Measurements from ENCODE around the gene RNF41. TPM values are rescaled to one million over a fixed set of nuclear protein-coding genes. Genes with fewer than 3 reads are reported as not detected.

Gene RNF41
- total and polyA plus RNA-seq, 2 of the 13 experiments (the other 11 are each of a cell fraction or from before 2014, with no cell fraction given): 27.1 to 39.4 TPM

DNA sequence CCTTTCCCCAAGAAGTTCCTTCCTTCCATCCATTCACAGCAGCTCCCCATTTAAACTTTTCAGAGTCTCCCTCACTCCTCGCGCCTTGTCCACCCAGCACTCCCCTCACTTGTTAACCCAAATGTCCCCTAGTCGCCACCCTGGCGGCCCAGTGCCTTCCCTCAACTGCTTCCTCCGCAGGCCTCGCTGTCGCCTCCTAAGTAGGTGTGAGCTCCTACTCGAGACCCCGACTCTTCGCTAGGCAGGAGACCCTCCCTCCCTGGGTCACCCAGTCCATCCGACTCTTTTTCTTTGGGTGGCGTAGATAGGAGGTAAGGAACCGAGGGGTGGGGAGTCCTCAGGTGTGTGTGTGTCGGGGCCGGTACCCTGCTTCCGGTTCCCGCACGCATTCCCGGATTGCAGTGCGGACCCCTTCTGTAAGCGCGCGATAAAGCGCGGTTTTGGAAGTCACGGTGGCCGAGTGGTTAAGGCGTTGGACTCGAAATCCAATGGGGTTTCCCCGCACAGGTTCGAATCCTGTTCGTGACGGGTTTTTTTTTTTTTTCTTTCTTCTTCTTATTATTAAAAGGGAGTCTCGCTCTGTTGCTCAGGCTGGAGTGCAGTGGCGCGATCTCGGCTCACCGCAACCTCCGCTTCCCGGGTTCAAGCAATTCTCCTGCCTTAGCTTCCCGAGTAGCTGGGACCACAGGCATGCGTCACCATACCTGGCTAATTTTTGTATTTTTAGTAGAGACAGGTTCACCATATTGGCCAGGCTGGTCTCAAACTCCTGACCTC lies 31.6 kb downstream of the RNF41 start (continued):
- TF ChIP-seq, protein P1, sequence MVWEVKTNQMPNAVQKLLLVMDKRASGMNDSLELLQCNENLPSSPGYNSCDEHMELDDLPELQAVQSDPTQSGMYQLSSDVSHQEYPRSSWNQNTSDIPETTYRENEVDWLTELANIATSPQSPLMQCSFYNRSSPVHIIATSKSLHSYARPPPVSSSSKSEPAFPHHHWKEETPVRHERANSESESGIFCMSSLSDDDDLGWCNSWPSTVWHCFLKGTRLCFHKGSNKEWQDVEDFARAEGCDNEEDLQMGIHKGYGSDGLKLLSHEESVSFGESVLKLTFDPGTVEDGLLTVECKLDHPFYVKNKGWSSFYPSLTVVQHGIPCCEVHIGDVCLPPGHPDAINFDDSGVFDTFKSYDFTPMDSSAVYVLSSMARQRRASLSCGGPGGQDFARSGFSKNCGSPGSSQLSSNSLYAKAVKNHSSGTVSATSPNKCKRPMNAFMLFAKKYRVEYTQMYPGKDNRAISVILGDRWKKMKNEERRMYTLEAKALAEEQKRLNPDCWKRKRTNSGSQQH (CRISPR knock-in tag; IDR thresholded peaks at IDR 0.05; ENCODE audit: low read depth): 0 out of 2 replicates have a peak, but pooled peaks have one; percentile 23
- TF ChIP-seq MYC (CRISPR knock-in tag; IDR thresholded peaks at IDR 0.05; ENCODE audit: borderline replicate concordance) (peak; percentile 62), KAT7 (CRISPR knock-in tag; IDR thresholded peaks at IDR 0.05; ENCODE audit: borderline replicate concordance) (peak; percentile 26; the same call in 1 of the 2 replicates), DR1 (CRISPR knock-in tag; IDR thresholded peaks at IDR 0.05) (no peak), FOXK1 (CRISPR knock-in tag; IDR thresholded peaks at IDR 0.05; ENCODE audit: borderline replicate concordance, low read depth) (peak; percentile 42; the same call in 1 of the 2 replicates), KLF16 (CRISPR knock-in tag; IDR thresholded peaks at IDR 0.05) (0 out of 4 replicates have a peak, but pooled peaks of 1 of the 2 experiments have one; percentile 34), SP4 (CRISPR knock-in tag; IDR thresholded peaks at IDR 0.05) (no peak), MAF1 (CRISPR knock-in tag; IDR thresholded peaks at IDR 0.05; ENCODE audit: borderline replicate concordance) (peak; percentile 98), RBM22 (optimal IDR thresholded peaks at IDR 0.05; ENCODE audit: low read length) (peak; percentile 75), NFYC (CRISPR knock-in tag; IDR thresholded peaks at IDR 0.05) (peak; percentile 21; the same call in 1 of the 2 replicates), TCF12 (IDR thresholded peaks at IDR 0.05) (no peak), TCF12 (CRISPR knock-in tag; IDR thresholded peaks at IDR 0.05) (no peak), ZNF788 (CRISPR knock-in tag; IDR thresholded peaks at IDR 0.05; ENCODE audit: borderline replicate concordance) (peak; percentile 57; the same call in 1 of the 2 replicates), NKX3-1 (CRISPR knock-in tag; IDR thresholded peaks at IDR 0.05) (no peak; the same call in 1 of the 2 replicates), ELF3 (CRISPR knock-in tag; IDR thresholded peaks at IDR 0.05) (peak; percentile 80)
- TF ChIP-seq, protein P2, sequence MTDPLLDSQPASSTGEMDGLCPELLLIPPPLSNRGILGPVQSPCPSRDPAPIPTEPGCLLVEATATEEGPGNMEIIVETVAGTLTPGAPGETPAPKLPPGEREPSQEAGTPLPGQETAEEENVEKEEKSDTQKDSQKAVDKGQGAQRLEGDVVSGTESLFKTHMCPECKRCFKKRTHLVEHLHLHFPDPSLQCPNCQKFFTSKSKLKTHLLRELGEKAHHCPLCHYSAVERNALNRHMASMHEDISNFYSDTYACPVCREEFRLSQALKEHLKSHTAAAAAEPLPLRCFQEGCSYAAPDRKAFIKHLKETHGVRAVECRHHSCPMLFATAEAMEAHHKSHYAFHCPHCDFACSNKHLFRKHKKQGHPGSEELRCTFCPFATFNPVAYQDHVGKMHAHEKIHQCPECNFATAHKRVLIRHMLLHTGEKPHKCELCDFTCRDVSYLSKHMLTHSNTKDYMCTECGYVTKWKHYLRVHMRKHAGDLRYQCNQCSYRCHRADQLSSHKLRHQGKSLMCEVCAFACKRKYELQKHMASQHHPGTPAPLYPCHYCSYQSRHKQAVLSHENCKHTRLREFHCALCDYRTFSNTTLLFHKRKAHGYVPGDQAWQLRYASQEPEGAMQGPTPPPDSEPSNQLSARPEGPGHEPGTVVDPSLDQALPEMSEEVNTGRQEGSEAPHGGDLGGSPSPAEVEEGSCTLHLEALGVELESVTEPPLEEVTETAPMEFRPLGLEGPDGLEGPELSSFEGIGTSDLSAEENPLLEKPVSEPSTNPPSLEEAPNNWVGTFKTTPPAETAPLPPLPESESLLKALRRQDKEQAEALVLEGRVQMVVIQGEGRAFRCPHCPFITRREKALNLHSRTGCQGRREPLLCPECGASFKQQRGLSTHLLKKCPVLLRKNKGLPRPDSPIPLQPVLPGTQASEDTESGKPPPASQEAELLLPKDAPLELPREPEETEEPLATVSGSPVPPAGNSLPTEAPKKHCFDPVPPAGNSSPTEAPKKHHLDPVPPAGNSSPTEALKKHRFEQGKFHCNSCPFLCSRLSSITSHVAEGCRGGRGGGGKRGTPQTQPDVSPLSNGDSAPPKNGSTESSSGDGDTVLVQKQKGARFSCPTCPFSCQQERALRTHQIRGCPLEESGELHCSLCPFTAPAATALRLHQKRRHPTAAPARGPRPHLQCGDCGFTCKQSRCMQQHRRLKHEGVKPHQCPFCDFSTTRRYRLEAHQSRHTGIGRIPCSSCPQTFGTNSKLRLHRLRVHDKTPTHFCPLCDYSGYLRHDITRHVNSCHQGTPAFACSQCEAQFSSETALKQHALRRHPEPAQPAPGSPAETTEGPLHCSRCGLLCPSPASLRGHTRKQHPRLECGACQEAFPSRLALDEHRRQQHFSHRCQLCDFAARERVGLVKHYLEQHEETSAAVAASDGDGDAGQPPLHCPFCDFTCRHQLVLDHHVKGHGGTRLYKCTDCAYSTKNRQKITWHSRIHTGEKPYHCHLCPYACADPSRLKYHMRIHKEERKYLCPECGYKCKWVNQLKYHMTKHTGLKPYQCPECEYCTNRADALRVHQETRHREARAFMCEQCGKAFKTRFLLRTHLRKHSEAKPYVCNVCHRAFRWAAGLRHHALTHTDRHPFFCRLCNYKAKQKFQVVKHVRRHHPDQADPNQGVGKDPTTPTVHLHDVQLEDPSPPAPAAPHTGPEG (CRISPR knock-in tag; IDR thresholded peaks at IDR 0.05): 0 out of 2 replicates have a peak, but pooled peaks have one; percentile 32

Measured in HepG2 (cell line).